GM21447 (cell line): ENCODE measurements around the gene PITPNC1.
"Not testable (repeated sequence)": the region's sequence is repeated elsewhere in the genome, so short reads cannot be mapped to it uniquely, and the experiment has no call there.

Source experiments
- ATAC-seq: cut with Tn5 transposase; IDR thresholded peaks from one replicate; pipeline ENCODE4 v1.9.1; 2021; ENCODE audit not compliant: unreplicated experiment

Gene PITPNC1

DNA sequence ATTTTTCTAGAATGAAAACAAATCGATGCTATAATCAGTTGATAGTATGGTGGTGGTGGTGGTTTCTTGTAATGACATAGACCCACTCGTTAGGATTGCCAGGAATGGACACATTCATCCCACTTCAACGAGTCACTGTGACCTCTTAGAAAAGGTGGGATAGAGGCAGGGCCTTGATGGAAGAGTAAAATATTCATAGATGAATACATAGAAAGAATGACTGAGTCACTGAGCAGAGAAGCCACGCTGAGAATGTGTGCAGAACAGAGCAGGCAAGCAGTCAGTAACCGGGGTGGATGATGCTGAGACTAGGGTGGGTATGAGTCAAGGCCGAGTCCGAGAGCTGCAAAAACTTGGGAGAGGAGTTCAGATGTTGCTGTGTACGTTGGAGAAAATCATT is 129.9 kb downstream of the PITPNC1 start:
- no peak for ATAC-seq

- ATAC-seq, result no peak
Observed at GRCh38 chr17:67509390-67510287, 132.6 kb downstream of the PITPNC1 start.

- no peak for ATAC-seq
Observed at GRCh38 chr17:67511012-67511411, 133.9 kb downstream of the PITPNC1 start.

- no peak for ATAC-seq
Observed at GRCh38 chr17:67511804-67512203, 134.7 kb downstream of the PITPNC1 start.

DNA sequence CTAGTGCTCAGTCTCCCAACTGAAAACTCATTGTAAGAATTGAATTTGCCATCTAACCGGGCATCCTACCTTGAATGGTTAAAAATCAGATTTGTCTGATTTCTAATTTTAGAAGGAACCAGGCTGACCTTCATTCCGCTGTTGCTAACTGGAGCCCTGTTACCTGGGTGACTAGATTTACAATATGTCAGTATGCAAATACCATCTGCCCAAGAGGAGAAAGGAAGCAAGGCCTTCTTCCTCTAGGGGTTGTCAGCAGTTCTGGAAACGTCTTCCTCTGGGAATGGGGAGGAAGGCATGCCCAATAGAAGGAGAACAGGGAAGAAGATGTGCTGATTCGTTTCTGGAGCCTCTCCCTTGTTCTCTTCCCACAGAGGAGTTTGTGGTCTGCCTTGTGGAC is 137.9 kb downstream of the PITPNC1 start:
- ATAC-seq, result no peak

- no peak for ATAC-seq
Observed at GRCh38 chr17:67515490-67516083, 138.5 kb downstream of the PITPNC1 start.

- not testable (repeated sequence) for ATAC-seq
Observed at GRCh38 chr17:67516571-67516970, 139.5 kb downstream of the PITPNC1 start.

DNA sequence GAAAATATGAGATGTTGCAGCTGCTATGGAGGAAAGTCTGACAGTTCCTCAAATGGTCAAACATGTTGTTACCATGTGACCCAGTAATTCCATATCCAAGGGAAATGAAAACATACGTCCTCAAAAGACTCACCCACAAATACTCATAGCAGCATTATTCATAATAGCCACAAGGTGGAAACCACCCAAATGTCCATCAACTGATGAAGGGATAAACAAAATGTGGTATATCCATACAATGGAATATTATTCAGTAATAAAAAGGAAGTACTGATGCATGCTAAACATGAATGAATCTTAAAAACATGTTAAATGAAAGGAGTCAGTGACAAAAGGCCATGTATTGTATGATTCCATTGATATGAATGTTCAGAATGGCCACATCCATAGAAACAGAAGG is 140.2 kb downstream of the PITPNC1 start:
- no peak for ATAC-seq

DNA sequence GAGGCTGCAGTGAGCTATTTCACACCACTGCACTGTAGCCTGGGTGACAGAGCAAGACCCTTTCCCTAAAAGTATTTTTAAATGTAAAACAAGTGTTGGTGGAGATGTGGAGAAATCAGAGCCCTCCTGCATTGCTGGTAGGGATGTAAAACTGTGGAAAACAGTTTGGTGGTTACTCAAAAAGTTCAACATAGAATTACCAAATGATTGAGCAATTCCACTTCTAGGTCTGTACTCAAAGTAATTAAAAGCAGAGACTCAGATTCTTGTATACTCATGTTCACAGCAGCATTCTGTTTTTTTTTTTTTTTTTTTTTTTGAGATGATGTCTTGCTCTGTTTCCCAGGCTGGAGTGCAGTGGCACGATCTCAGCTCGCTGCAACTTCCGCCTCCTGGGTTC is 141.8 kb downstream of the PITPNC1 start:
- ATAC-seq, result no peak

DNA sequence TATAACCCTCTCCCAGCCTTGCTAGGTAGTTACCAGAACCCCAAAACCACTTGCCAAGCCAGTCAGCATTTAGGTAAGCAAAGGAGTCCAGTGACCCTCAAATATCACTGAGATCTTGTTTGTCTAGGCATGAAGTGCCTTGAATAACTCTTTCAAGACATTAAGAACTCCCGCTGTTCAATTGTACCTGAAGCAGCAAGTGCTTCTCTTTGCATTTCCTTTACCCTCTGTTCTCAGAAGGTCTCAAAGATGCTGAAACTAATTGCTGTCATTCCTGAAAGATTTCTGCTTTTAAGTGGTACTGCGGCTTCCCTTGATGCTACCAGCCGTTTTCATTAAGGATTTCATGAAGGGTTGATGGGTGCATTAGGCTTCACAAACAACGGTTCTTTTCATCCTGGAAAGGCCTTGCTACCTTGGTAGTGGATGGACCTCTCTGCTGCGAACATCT is 142.7 kb downstream of the PITPNC1 start:
- no peak for ATAC-seq

GRCh38 chr17:67520252-67520906 is 143.3 kb downstream of the PITPNC1 start:
- no peak for ATAC-seq

- ATAC-seq, result no peak
Observed at GRCh38 chr17:67520916-67521774, 144.1 kb downstream of the PITPNC1 start.

DNA sequence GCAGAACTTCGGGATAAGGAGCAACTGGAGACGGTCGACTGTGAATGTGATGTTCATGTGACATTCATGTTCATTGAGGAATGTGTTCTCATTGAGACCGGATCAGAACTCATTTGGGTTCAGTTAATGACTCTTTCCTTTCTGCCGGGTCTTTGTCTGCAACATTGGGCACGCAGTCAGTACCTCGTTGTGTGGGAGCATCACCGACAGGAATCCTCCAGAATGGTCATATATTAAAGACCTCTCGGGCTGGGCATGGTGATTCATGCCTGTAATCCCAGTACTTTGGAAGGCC is 144.6 kb downstream of the PITPNC1 start:
- no peak for ATAC-seq

GRCh38 chr17:67523101-67523500 is 146.0 kb downstream of the PITPNC1 start:
- no peak for ATAC-seq

DNA sequence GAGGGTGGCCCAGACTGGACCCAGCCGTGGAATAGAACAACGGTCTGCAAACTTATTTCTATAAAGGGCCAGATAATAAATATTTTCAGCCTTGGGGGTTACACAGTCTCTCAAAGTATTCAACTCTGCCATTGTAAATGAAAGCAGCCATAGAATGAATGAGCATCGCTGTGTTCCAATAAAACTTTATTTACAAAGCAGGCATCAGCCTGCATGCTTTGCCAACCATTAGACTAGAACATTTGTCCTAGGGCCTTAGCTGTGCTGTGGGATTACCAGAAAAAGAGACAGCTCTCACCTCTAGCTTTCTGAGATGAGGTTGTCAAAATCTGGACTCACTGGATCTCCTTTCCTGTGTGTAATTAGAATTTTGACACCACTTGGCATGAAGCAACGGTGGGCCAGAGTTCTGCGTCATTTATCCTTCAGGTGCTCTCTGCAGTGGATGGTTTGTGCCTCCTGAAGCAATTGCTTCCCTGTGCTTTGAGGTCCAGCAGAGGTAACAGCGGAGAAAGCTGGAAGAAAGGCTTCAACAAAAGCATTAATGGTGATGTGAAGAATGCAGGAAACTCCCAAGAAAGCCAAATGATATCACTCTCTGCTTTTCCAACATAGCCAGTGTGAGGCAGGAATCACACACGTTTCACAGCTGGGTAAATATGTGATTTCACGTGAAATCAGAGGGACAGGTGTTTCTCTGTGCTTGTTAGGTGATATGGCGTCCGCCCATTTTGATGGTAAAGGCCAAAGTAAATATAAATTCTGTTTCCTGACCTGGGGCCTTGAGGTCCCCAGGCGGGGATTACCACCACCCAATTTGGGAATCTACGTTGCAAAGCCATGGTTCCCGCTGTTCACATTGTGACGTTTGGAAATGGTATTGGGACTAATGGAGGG is 148.4 kb downstream of the PITPNC1 start:
- ATAC-seq, result no peak

- ATAC-seq, result no peak
Observed at GRCh38 chr17:67526700-67527099, 149.6 kb downstream of the PITPNC1 start.

DNA sequence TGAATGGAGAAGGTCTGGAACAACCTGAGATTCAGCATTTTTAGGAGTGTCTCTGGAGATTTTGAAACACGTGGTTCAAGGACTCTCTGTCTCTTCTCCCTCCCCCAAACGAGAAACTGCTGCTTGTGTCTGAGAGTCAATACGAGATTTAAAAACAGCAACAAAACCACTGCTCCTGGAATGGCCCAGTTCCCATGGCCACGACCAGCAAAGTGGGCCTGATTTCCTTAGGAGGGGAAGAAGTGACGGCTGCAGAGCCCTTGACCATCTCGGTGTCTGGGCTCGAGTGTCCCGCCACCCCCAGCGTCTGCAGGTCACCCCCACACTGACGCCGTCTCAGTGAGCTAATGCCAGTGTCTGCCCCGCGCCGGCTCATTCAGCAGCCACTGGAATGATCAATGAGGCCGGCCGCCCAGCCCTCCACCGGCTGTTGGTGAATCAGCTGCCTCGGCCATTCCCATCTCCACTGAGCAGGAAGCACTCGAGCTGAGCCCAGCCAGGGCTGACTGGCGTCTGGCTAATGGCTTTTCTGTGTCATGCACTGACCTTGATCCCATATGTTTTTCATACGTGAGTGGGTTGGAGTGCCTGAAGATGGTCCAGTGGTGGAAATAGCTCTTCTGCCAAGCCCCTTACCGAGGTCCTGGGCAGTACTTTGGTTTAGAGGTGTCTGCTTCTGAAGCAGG is 151.8 kb downstream of the PITPNC1 start:
- ATAC-seq, result no peak

- ATAC-seq, result peak; percentile 87
Observed at GRCh38 chr17:67531291-67531690, 154.2 kb downstream of the PITPNC1 start.

GRCh38 chr17:67532326-67532871 is 155.3 kb downstream of the PITPNC1 start:
- ATAC-seq, result no peak
